Measurements from ENCODE around the gene BMP6.

DNA sequence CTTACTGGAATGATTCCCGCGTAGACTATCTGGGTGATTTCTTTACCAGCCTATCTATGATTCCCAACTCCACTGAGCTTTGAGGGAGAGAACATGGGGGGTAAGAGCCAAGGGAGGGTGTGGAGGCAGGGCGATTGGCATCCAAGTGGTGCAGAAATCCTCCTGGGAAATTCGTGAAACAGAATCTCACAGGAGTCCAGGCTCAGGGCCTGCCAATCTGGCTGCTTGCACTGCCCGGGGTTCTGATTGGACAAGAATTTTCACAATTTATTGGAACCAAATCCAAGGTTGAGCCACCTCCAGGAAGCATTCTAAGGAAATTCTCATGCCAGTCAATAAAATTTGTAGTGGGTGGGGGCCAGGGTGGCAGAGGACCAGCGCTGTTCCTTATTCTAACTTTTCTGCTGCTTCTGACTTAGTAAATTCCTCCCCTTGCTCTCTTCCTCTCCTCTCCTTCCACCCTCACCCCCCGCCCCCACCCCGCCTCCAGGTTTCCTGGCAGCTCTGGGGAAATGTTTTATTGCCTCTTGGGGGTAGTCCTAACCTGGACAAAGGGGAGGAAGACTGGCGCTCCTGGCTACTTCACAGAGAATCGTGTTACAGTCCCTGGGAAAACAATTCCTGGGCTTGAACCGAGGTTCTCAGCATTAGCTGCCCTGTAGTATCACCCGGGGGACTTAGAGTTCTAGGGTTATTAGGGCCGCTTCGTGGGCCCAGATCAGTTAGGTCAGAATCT lies 3.1 kb downstream of the BMP6 start:
- TF ChIP-seq JUNB (IDR thresholded peaks at IDR 0.05), result no peak
- no peak for TF ChIP-seq KDM1A (IDR thresholded peaks at IDR 0.05; ENCODE audit: low read depth)
- no peak for TF ChIP-seq RFX5 (IDR thresholded peaks at IDR 0.05)
- no peak for TF ChIP-seq RAD21 (conservative IDR thresholded peaks at IDR 0.05 in 1 of 2, IDR thresholded peaks at IDR 0.05 in 1 of 2)
- TF ChIP-seq CEBPB (IDR thresholded peaks at IDR 0.05), result no peak
- TF ChIP-seq EP300 (IDR thresholded peaks at IDR 0.05), result no peak
- TF ChIP-seq SMC3 (IDR thresholded peaks at IDR 0.05), result no peak
- TF ChIP-seq POLR2A (IDR thresholded peaks at IDR 0.05; ENCODE audit: low read length), result no peak
- TF ChIP-seq, protein P1, sequence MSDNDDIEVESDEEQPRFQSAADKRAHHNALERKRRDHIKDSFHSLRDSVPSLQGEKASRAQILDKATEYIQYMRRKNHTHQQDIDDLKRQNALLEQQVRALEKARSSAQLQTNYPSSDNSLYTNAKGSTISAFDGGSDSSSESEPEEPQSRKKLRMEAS (IDR thresholded peaks at IDR 0.05), result no peak
- no peak for TF ChIP-seq ELK1 (IDR thresholded peaks at IDR 0.05; ENCODE audit: low read depth, low read length)
- TF ChIP-seq CTCF (IDR thresholded peaks at IDR 0.05), result no peak
